ENCODE data around the gene AUTS2.

AUTS2 gene

DNA sequence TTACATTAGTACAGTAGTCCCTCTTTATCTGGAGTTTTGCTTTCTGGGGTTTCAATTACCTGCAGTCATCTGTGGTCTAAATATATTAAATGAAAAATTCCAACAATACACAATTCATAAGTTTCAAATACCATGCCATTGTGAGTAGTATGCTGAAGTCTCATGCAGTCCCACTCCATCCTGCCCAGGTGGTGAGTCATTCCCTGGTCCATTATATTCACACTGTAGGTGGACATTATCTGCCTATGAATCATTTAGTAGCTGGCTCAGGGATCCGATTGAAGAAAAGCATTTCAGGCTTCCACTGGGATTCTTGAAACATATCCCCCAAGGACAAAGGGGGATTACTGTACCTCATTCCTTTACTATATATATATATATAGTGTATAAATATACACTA lies 1235.5 kb downstream of the AUTS2 start:
- no peaks in the 10 kb centered on the region for H3K36me3 ChIP-seq (ENCODE audit: insufficient read depth, low read length)
- no peak overlapping the region for H3K9ac ChIP-seq (ENCODE audit: low read depth, low read length, poor library complexity, severe bottlenecking)
- TF ChIP-seq, protein P1, sequence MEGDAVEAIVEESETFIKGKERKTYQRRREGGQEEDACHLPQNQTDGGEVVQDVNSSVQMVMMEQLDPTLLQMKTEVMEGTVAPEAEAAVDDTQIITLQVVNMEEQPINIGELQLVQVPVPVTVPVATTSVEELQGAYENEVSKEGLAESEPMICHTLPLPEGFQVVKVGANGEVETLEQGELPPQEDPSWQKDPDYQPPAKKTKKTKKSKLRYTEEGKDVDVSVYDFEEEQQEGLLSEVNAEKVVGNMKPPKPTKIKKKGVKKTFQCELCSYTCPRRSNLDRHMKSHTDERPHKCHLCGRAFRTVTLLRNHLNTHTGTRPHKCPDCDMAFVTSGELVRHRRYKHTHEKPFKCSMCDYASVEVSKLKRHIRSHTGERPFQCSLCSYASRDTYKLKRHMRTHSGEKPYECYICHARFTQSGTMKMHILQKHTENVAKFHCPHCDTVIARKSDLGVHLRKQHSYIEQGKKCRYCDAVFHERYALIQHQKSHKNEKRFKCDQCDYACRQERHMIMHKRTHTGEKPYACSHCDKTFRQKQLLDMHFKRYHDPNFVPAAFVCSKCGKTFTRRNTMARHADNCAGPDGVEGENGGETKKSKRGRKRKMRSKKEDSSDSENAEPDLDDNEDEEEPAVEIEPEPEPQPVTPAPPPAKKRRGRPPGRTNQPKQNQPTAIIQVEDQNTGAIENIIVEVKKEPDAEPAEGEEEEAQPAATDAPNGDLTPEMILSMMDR (conservative IDR thresholded peaks at IDR 0.05; ENCODE audit: low read length), result no peak
- no peak for TF ChIP-seq EZH2phosphoT487 (IDR thresholded peaks at IDR 0.05; ENCODE audit: borderline replicate concordance)
- no peak overlapping the region for H2AFZ ChIP-seq (ENCODE audit: low read length)
- no peaks in the 10 kb centered on the region for H3K9me2 ChIP-seq (replicated peaks; ENCODE audit: low read depth, low read length)
- no peaks in the 10 kb centered on the region for H3K27me3 ChIP-seq (ENCODE audit: insufficient read depth, low read length, poor library complexity, severe bottlenecking)
- H3F3A ChIP-seq (ENCODE audit: low read depth), result no peaks in the 10 kb centered on the region
- no peak overlapping the region for H3K4me3 ChIP-seq (ENCODE audit: low read length, poor library complexity, severe bottlenecking)
- H4K20me1 ChIP-seq (ENCODE audit: insufficient read depth, low read length, poor library complexity, severe bottlenecking), result no peaks in the 10 kb centered on the region
- H3K4me1 ChIP-seq (ENCODE audit: insufficient read depth, low read length, poor library complexity, severe bottlenecking), result peaks cover 6% of the 10 kb centered on the region
- H3K9me3 ChIP-seq (ENCODE audit: insufficient read depth, low read depth, low read length), result no peaks in the 10 kb centered on the region; the same call in 1 of the 2 replicates
- H3K79me2 ChIP-seq (ENCODE audit: insufficient read depth, low read length), result no peaks in the 10 kb centered on the region
- H3K4me2 ChIP-seq (ENCODE audit: low read depth, low read length, poor library complexity, severe bottlenecking), result no peak overlapping the region

DNA sequence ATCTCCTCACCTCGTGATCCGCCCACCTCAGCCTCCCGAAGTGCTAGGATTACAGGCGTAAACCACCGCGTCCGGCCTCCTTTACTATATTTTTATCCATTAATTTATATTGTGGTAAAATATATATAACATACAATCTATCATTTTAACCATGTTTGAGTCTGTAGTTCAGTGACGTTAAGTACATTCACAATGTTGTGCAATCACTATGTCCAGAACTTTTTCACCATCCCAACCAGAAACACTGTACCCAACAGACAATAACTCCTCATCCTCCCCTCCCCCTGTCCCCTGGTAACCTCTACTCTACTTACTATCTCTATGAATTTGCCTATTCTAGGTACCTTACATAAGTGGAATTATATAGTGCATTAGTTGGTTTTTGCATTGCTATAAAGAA lies 1236.1 kb downstream of the AUTS2 start:
- H3F3A ChIP-seq (ENCODE audit: low read depth), result no peaks in the 10 kb centered on the region
- H3K4me3 ChIP-seq (ENCODE audit: low read length, poor library complexity, severe bottlenecking), result no peak overlapping the region
- TF ChIP-seq, protein P1 (conservative IDR thresholded peaks at IDR 0.05; ENCODE audit: low read length), result no peak
- TF ChIP-seq EZH2phosphoT487 (IDR thresholded peaks at IDR 0.05; ENCODE audit: borderline replicate concordance), result no peak
- no peak overlapping the region for H3K9ac ChIP-seq (ENCODE audit: low read depth, low read length, poor library complexity, severe bottlenecking)
- no peaks in the 10 kb centered on the region for H3K79me2 ChIP-seq (ENCODE audit: insufficient read depth, low read length)
- no peaks in the 10 kb centered on the region for H3K36me3 ChIP-seq (ENCODE audit: insufficient read depth, low read length)
- no peaks in the 10 kb centered on the region; the same call in 1 of the 2 replicates for H3K9me3 ChIP-seq (ENCODE audit: insufficient read depth, low read depth, low read length)
- H3K4me1 ChIP-seq (ENCODE audit: insufficient read depth, low read length, poor library complexity, severe bottlenecking), result peaks cover 4% of the 10 kb centered on the region
- H3K4me2 ChIP-seq (ENCODE audit: low read depth, low read length, poor library complexity, severe bottlenecking), result no peak overlapping the region
- H2AFZ ChIP-seq (ENCODE audit: low read length), result no peak overlapping the region
- H4K20me1 ChIP-seq (ENCODE audit: insufficient read depth, low read length, poor library complexity, severe bottlenecking), result no peaks in the 10 kb centered on the region
- H3K9me2 ChIP-seq (replicated peaks; ENCODE audit: low read depth, low read length), result no peaks in the 10 kb centered on the region
- H3K27me3 ChIP-seq (ENCODE audit: insufficient read depth, low read length, poor library complexity, severe bottlenecking), result no peaks in the 10 kb centered on the region

DNA sequence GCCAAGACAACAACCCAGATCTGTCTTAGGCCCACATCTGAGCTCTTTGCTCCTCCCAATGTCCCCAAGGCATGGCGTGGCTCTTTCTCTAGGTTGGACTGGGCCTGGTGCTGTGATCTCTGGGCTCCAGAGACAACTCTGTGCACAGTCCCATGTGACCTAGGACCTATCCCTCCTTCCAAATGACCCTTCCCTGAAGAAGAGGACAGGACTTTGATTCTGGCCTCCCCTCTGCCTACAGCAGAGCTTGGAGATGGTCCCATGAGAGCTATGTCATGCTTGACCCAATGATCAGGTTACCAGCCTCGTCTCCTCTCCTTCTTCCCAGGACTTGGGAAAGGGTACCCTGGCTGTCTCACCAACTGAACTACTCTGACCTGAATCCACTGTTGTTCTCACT lies 1237.4 kb downstream of the AUTS2 start:
- TF ChIP-seq EZH2phosphoT487 (IDR thresholded peaks at IDR 0.05; ENCODE audit: borderline replicate concordance), result no peak
- TF ChIP-seq, protein P1 (conservative IDR thresholded peaks at IDR 0.05; ENCODE audit: low read length), result no peak
- Histone ChIP-seq H3F3A (ENCODE audit: low read depth) (no peaks in the 10 kb centered on the region), H3K4me1 (ENCODE audit: insufficient read depth, low read length, poor library complexity, severe bottlenecking) (no peaks in the 10 kb centered on the region), H2AFZ (ENCODE audit: low read length) (no peak overlapping the region), H3K4me3 (ENCODE audit: low read length, poor library complexity, severe bottlenecking) (no peak overlapping the region), H4K20me1 (ENCODE audit: insufficient read depth, low read length, poor library complexity, severe bottlenecking) (no peaks in the 10 kb centered on the region), H3K9ac (ENCODE audit: low read depth, low read length, poor library complexity, severe bottlenecking) (no peak overlapping the region), H3K79me2 (ENCODE audit: insufficient read depth, low read length) (no peaks in the 10 kb centered on the region), H3K27me3 (ENCODE audit: insufficient read depth, low read length, poor library complexity, severe bottlenecking) (no peaks in the 10 kb centered on the region), H3K4me2 (ENCODE audit: low read depth, low read length, poor library complexity, severe bottlenecking) (no peak overlapping the region), H3K36me3 (ENCODE audit: insufficient read depth, low read length) (no peaks in the 10 kb centered on the region), H3K9me2 (replicated peaks; ENCODE audit: low read depth, low read length) (no peaks in the 10 kb centered on the region), H3K9me3 (ENCODE audit: insufficient read depth, low read depth, low read length) (no peaks in the 10 kb centered on the region; the same call in 1 of the 2 replicates)
